RWPE2 (cell line): Measurements from ENCODE around the gene IRAK2.
"Not testable (repeated sequence)": the region's sequence is repeated elsewhere in the genome, so short reads cannot be mapped to it uniquely, and the experiment has no call there.

Experiments
- ATAC-seq: fragments of 200-7000 bp; cut with Tn5 transposase; 3 replicates; pipeline ENCODE4 v1.9.1; 2021; ENCODE audit warnings: low read depth
- DNase-seq: peaks from one replicate; pipeline ENCODE4 v3.0.0-alpha.2; 2020; ENCODE audit warnings: low spot score
- H3K27ac ChIP-seq: fragments of 450-650 bp; 2 replicates; pipeline ENCODE4 v1.5.1; 2017; ENCODE audit warnings: mild to moderate bottlenecking; ENCODE audit not compliant: poor library complexity, severe bottlenecking
- H3K27me3 ChIP-seq: fragments of 250-450 bp; sonication (Bioruptor Pico); 2 replicates; pipeline ENCODE4 v1.5.1; 2021; ENCODE audit warnings: mild to moderate bottlenecking, moderate library complexity; ENCODE audit not compliant: insufficient read depth, poor library complexity, severe bottlenecking
- H3K36me3 ChIP-seq: fragments of 250-450 bp; sonication (Bioruptor Pico); 2 replicates; pipeline ENCODE4 v1.5.1; 2020; ENCODE audit warnings: low read depth, mild to moderate bottlenecking, moderate library complexity
- H3K4me1 ChIP-seq: fragments of 250-450 bp; sonication (Bioruptor Pico); 2 replicates; pipeline ENCODE4 v1.5.1; 2021; ENCODE audit warnings: mild to moderate bottlenecking, moderate library complexity; ENCODE audit not compliant: insufficient read depth, poor library complexity, severe bottlenecking
- H3K4me3 ChIP-seq: fragments of 250-450 bp; sonication (Bioruptor Pico); 2 replicates; pipeline ENCODE4 v1.5.1; 2021; ENCODE audit warnings: mild to moderate bottlenecking, moderate library complexity; ENCODE audit not compliant: severe bottlenecking
- H3K9me3 ChIP-seq: fragments of 250-450 bp; sonication (Bioruptor Pico); 2 replicates; pipeline ENCODE4 v1.5.1; 2021; ENCODE audit warnings: mild to moderate bottlenecking, moderate library complexity; ENCODE audit not compliant: severe bottlenecking
- TF ChIP-seq, protein P1 (sequence below): fragments of 450-650 bp; IDR thresholded peaks from one replicate; pipeline ENCODE4 v1.5.1; 2017; ENCODE audit warnings: mild to moderate bottlenecking, moderate library complexity; ENCODE audit not compliant: poor library complexity, severe bottlenecking

The IRAK2 gene

DNA sequence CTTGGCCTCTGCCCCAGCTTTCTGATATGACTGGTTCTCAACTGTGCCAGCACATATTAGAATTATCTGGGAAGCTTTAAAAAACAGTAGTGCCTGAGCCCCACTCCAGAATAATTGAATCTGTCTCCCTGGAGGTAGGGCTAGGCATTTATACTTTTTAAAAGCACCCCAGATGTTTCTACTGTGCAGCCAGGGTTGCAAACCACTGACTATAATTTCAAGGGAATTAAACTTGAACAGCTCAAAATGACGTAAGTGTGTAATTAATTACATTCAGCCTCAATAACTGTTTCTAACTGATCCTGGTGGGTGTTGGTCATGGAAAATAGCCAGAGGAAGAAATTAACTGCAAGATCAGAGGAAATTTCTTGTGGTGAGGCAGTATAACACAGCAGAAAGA lies 4.4 kb upstream of the IRAK2 start:
- H3K27ac ChIP-seq, result no peak overlapping the region
- no peak overlapping the region for H3K4me3 ChIP-seq
- TF ChIP-seq, protein P1, sequence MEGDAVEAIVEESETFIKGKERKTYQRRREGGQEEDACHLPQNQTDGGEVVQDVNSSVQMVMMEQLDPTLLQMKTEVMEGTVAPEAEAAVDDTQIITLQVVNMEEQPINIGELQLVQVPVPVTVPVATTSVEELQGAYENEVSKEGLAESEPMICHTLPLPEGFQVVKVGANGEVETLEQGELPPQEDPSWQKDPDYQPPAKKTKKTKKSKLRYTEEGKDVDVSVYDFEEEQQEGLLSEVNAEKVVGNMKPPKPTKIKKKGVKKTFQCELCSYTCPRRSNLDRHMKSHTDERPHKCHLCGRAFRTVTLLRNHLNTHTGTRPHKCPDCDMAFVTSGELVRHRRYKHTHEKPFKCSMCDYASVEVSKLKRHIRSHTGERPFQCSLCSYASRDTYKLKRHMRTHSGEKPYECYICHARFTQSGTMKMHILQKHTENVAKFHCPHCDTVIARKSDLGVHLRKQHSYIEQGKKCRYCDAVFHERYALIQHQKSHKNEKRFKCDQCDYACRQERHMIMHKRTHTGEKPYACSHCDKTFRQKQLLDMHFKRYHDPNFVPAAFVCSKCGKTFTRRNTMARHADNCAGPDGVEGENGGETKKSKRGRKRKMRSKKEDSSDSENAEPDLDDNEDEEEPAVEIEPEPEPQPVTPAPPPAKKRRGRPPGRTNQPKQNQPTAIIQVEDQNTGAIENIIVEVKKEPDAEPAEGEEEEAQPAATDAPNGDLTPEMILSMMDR, result no peak
- ATAC-seq (no peak), DNase-seq (no peak)
- no peaks in the 10 kb centered on the region for H3K27me3 ChIP-seq
- H3K36me3 ChIP-seq, result no peaks in the 10 kb centered on the region
- H3K4me1 ChIP-seq, result no peaks in the 10 kb centered on the region
- H3K9me3 ChIP-seq, result no peaks in the 10 kb centered on the region

DNA sequence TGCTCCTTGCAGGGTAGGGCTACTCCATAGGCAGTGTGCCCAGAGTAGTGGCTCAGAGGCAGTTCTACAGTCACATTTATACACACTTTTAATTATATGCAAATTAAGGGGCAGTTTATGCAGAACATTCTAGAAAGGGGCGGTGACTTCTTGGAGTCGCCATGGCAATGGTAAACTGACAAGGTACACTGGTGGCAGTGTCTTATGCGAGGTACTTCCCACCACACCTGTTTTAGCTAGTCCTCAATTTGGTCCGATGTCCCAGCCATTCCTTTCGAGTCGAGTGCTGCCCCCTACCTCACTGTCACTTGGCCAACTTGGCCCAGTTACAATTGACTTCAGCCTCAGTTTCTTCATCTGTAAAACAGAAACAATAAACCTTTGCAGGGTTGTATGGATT lies 3.8 kb upstream of the IRAK2 start:
- no peak for ATAC-seq
- Histone ChIP-seq H3K27me3 (no peaks in the 10 kb centered on the region), H3K27ac (no peak overlapping the region), H3K4me1 (no peaks in the 10 kb centered on the region), H3K36me3 (no peaks in the 10 kb centered on the region), H3K9me3 (no peaks in the 10 kb centered on the region), H3K4me3 (no peak overlapping the region)
- DNase-seq, result no peak
- TF ChIP-seq, protein P1, result no peak

DNA sequence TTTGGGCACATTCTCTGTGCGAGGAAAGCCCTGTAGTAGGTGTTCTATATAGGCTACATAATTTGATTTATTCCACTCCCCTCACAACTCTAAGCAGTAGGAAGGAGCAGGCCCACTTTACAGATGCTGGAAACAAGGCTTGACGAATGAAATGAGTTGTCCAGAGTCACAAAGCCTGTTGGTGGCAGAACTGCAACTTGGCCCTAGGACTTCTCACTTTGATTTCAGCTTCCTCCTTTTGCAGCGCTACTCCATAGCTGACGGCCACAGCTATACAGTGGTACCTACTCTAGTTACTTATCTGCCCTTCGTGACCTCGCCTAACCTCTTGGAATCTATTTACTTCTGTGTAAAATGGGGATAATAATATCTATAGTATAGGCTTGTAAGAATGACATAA lies 2.5 kb upstream of the IRAK2 start:
- TF ChIP-seq, protein P1, result no peak
- Histone ChIP-seq H3K36me3 (no peaks in the 10 kb centered on the region), H3K27me3 (no peaks in the 10 kb centered on the region), H3K9me3 (no peaks in the 10 kb centered on the region), H3K4me1 (no peaks in the 10 kb centered on the region), H3K4me3 (no peak overlapping the region), H3K27ac (no peak overlapping the region)
- no peak for DNase-seq
- ATAC-seq, result no peak

DNA sequence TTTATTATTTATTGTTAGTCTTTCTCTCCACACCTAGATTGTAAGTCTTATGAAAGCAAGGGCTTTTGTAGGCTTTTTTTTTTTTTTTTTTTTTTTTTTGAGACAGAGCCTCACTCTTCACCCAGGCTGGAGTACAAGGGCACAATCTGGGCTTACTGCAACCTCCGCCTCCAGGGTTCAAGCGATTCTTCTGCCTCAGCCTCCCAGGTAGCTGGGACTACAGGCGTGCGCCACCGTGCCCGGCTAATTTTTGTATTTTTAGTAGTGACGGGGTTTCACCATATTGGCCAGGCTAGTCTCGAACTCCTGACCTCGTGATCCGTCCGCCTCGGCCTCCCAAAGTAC lies 546 bp upstream of the IRAK2 start:
- ATAC-seq, H3K4me1 ChIP-seq, H3K9me3 ChIP-seq, DNase-seq, H3K36me3 ChIP-seq, H3K27me3 ChIP-seq, H3K27ac ChIP-seq: not testable (repeated sequence)
- H3K4me3 ChIP-seq, result peak overlapping the region; percentile 74

DNA sequence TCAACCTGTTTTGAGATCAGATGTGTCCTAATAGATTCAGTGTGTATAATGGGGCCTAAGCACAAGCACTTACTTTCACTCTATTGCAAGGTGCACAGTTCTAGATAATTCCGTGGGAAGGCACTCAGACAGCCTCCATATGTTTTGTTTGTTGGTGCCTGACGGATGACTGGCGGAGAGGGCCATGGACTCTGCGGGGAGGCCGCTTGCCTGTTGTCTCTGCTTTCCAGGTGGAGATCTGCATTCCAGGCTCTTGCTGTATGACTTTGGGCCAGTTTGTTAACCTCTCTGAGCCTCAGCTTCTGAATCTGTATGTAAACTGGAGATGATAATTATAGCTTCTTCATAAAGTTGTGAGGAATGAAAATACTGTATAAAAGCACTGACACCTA lies 1.5 kb downstream of the IRAK2 start:
- DNase-seq (no peak), ATAC-seq (no peak)
- H3K27ac ChIP-seq, result no peak overlapping the region
- H3K4me3 ChIP-seq, result no peak overlapping the region
- H3K36me3 ChIP-seq, result 0 out of 2 replicates have a peak, but pooled peaks cover 3% of the 10 kb centered on the region
- H3K4me1 ChIP-seq, result no peaks in the 10 kb centered on the region
- H3K27me3 ChIP-seq, result no peaks in the 10 kb centered on the region
- TF ChIP-seq, protein P1, result no peak
- H3K9me3 ChIP-seq, result no peaks in the 10 kb centered on the region
